Glutamatergic neuron (in vitro differentiated cells): ENCODE data around the gene APELA. TPM values are rescaled to one million over a fixed set of nuclear protein-coding genes. Genes with fewer than 3 reads are reported as not detected.

ENCODE experiments used
- DNase-seq: peaks from one replicate; pipeline ENCODE4 v3.0.0; 2022
- H3K27ac Mint-ChIP-seq: one replicate; pipeline ENCODE4 v1.8.0; 2020; ENCODE audit warnings: mild to moderate bottlenecking, mixed read lengths, inconsistent platforms; ENCODE audit not compliant: unreplicated experiment
- H3K27me3 Mint-ChIP-seq: one replicate; pipeline ENCODE4 v1.8.0; 2020; ENCODE audit warnings: mild to moderate bottlenecking, moderate library complexity, mixed read lengths, inconsistent platforms; ENCODE audit not compliant: unreplicated experiment
- H3K36me3 Mint-ChIP-seq: one replicate; pipeline ENCODE4 v1.8.0; 2020; ENCODE audit warnings: mild to moderate bottlenecking, mixed read lengths, inconsistent platforms; ENCODE audit not compliant: unreplicated experiment
- H3K4me1 Mint-ChIP-seq: one replicate; pipeline ENCODE4 v1.8.0; 2020; ENCODE audit warnings: mild to moderate bottlenecking, low read depth, mixed read lengths, inconsistent platforms; ENCODE audit not compliant: unreplicated experiment
- H3K4me3 Mint-ChIP-seq: one replicate; pipeline ENCODE4 v1.8.0; 2020; ENCODE audit warnings: mild to moderate bottlenecking, mixed read lengths, inconsistent platforms; ENCODE audit not compliant: unreplicated experiment
- H3K9me3 Mint-ChIP-seq: one replicate; pipeline ENCODE4 v1.8.0; 2020; ENCODE audit warnings: mild to moderate bottlenecking, moderate library complexity, mixed read lengths, inconsistent platforms; ENCODE audit not compliant: unreplicated experiment
- CTCF ChIP-seq: fragments of 200-600 bp; sonication (generic); IDR thresholded peaks from one replicate; pipeline ENCODE4 v1.5.0; 2021; ENCODE audit not compliant: partially characterized antibody, unreplicated experiment
- long read RNA-seq: library from polyadenylated mRNA; unstranded; transcript quantifications from one replicate; pipeline ENCODE4 v2.0.0, GENCODE V29; 2020; ENCODE audit not compliant: unreplicated experiment
- total RNA-seq: library from RNA; stranded (reverse); fragmentation: NEBNext Ultra II Directional; extraction: Animal tissue kit (Norgen Biotek cat#: 25700); gene quantifications from one replicate; pipeline ENCODE4 v1.2.1, GENCODE V29; 2021; ENCODE audit not compliant: unreplicated experiment

Gene APELA, protein sequence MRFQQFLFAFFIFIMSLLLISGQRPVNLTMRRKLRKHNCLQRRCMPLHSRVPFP
- total RNA-seq, result 0.88 TPM
- long read RNA-seq, partial matches to known transcripts, result 0 of 1 reads
- long read RNA-seq, other reads (novel, unspliced or antisense), result 0 of 1 reads

DNA sequence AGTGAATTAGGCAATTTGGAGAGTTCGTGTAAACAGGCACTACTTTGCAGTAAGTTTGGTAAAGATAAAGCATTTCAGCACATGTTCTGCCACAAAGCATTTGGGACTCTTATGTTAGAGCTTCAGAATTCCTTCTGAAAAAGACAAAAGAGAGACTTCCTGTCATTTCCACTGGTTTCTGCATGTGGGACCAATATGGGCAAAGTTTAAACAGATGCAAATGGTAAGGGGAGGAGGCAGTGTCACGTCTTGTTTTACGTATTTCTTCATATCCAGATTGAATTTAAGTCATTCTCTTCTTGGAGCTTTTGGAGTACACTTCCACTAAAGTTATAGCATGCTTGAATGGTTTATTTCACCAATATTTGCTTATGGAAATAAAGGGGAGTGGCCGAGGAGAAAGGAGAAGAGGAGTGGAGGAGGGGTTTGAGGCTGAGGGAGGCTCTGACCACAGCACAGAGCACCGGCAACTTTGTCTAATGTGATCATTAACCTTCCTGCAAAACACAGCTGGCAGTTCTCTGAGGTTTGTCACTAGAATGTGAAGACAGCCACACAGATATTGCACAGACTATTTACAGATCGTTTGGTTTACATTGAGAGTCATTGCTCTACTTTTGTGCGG is at the start of gene APELA:
TSS of gene APELA (plus strand) at position 479 of the 625 bp plus-strand sequence. CDS start 154 bp downstream, outside the sequence.
- TF ChIP-seq CTCF, result no peak
- H3K36me3 Mint-ChIP-seq, result peaks cover 5% of the 10 kb centered on the region
- DNase-seq, result no peak
- H3K27me3 Mint-ChIP-seq, result no peaks in the 10 kb centered on the region
- no peaks in the 10 kb centered on the region for H3K9me3 Mint-ChIP-seq
- H3K4me3 Mint-ChIP-seq, result peak within 1 kb of the TSS; percentile 62
- H3K27ac Mint-ChIP-seq, result no peak within 1 kb of the TSS
- H3K4me1 Mint-ChIP-seq, result peaks cover 7% of the 10 kb centered on the region

DNA sequence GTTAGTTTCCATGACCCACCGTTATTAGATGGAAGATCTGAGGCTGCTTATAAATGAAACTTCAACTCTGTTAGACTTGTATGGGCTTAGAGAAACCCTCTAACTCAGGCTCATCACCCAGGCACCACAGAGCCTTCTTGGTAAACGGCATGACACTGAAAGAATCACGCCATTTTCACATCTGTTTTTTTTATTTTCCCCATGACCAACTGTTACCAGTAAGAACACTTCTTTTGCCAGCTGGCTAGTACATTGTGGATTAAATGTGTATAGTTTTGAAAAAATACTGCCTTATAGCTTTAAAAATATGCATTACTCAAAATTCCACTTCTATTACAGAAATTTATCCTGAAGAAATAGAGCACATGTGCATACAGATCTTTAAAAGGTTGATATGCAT is 48.0 kb upstream of the APELA start:
- no peaks in the 10 kb centered on the region for H3K27me3 Mint-ChIP-seq
- no peak for DNase-seq
- no peaks in the 10 kb centered on the region for H3K4me1 Mint-ChIP-seq
- no peaks in the 10 kb centered on the region for H3K36me3 Mint-ChIP-seq
- H3K27ac Mint-ChIP-seq, result no peak overlapping the region
- TF ChIP-seq CTCF, result no peak
- no peak overlapping the region for H3K4me3 Mint-ChIP-seq
- peaks cover 2% of the 10 kb centered on the region for H3K9me3 Mint-ChIP-seq

- Mint-ChIP-seq H3K36me3 (no peaks in the 10 kb centered on the region), H3K27ac (no peak overlapping the region), H3K4me3 (no peak overlapping the region), H3K4me1 (no peaks in the 10 kb centered on the region), H3K27me3 (no peaks in the 10 kb centered on the region), H3K9me3 (no peaks in the 10 kb centered on the region)
- TF ChIP-seq CTCF, result no peak
- no peak for DNase-seq
Measured at GRCh38 chr4:164846566-164846965, 30.4 kb upstream of the APELA start.

- DNase-seq, result no peak
- TF ChIP-seq CTCF, result no peak
- Mint-ChIP-seq H3K9me3 (no peaks in the 10 kb centered on the region), H3K36me3 (no peaks in the 10 kb centered on the region), H3K4me3 (no peak overlapping the region), H3K27me3 (no peaks in the 10 kb centered on the region), H3K27ac (no peak overlapping the region), H3K4me1 (no peaks in the 10 kb centered on the region)
Measured at GRCh38 chr4:164847016-164847415, 30.0 kb upstream of the APELA start.

- Mint-ChIP-seq H3K27me3 (no peaks in the 10 kb centered on the region), H3K27ac (no peak overlapping the region), H3K4me1 (no peaks in the 10 kb centered on the region), H3K4me3 (no peak overlapping the region), H3K36me3 (no peaks in the 10 kb centered on the region), H3K9me3 (no peaks in the 10 kb centered on the region)
- DNase-seq, result no peak
- TF ChIP-seq CTCF, result no peak
Measured at GRCh38 chr4:164847967-164848649, 28.9 kb upstream of the APELA start.
